ENCODE data around the gene TOGARAM1.

- TF ChIP-seq CTCF (IDR thresholded peaks at IDR 0.05) (no peak), POLR2A (IDR thresholded peaks at IDR 0.05) (no peak), EP300 (IDR thresholded peaks at IDR 0.05) (no peak), POLR2AphosphoS5 (IDR thresholded peaks at IDR 0.05) (no peak)
These were observed 66.2 kb downstream of the TOGARAM1 start for GRCh38 chr14:45028107-45028626.
